Liver (tissue), 9 donors: ENCODE results near the gene GANC. TPM values are rescaled to one million over a fixed set of nuclear protein-coding genes. Genes with fewer than 3 reads are reported as not detected.

Experiments used
- DNase-seq: peaks from one replicate; pipeline ENCODE4 v3.0.0-alpha.2; 2017; ENCODE audit warnings: low spot score
- H3K27ac ChIP-seq, 2 donors: one replicate each; pipeline ENCODE4 v1.7.0; 2013; ENCODE audit warnings: inconsistent platforms in 2 of 2, low read length in 2 of 2, control low read depth in 1 of 2, low read depth in 1 of 2, mild to moderate bottlenecking in 1 of 2
- H3K27me3 ChIP-seq, 4 donors: one replicate each; pipeline versions ENCODE4 v1.6.1 to v1.7.0; 2013; ENCODE audit warnings: low read length in 3 of 4, inconsistent platforms in 1 of 4, mild to moderate bottlenecking in 1 of 4, moderate library complexity in 1 of 4; ENCODE audit not compliant: control insufficient read depth in 4 of 4, insufficient read depth in 4 of 4
- H3K36me3 ChIP-seq, 4 donors: one replicate each; pipeline versions ENCODE4 v1.6.1 to v1.7.0; 2013; ENCODE audit warnings: low read length in 3 of 4, mild to moderate bottlenecking in 3 of 4, low read depth in 1 of 4, moderate library complexity in 1 of 4; ENCODE audit not compliant: control insufficient read depth in 4 of 4, insufficient read depth in 3 of 4
- H3K4me1 ChIP-seq, 4 donors: one replicate each; pipeline versions ENCODE4 v1.6.1 to v1.7.0; 2013; ENCODE audit warnings: low read length in 3 of 4, mild to moderate bottlenecking in 3 of 4, moderate library complexity in 1 of 4; ENCODE audit not compliant: control insufficient read depth in 4 of 4, insufficient read depth in 4 of 4
- H3K4me3 ChIP-seq, 3 donors: one replicate each; pipeline versions ENCODE4 v1.6.1 to v1.7.0; 2013; ENCODE audit warnings: low read length in 3 of 3, control low read depth in 1 of 3, low read depth in 1 of 3, mild to moderate bottlenecking in 1 of 3
- H3K9ac ChIP-seq, 2 donors: one replicate each; pipeline ENCODE4 v1.7.0; 2013; ENCODE audit warnings: low read length in 2 of 2, mild to moderate bottlenecking in 2 of 2, moderate library complexity in 2 of 2, control low read depth in 1 of 2, low read depth in 1 of 2
- H3K9me3 ChIP-seq, 4 donors: one replicate each; pipeline versions ENCODE4 v1.6.1 to v1.7.0; 2013; ENCODE audit warnings: low read length in 3 of 4; ENCODE audit not compliant: control insufficient read depth in 4 of 4
- EGR1 ChIP-seq, 2 donors: IDR thresholded peaks; 2 replicates each; pipeline ENCODE4 v1.6.1; 2016 to 2018; ENCODE audit warnings: antibody characterized with exemption in 2 of 2, low read depth in 2 of 2
- FOXA1 ChIP-seq: IDR thresholded peaks from 2 replicates; pipeline ENCODE4 v1.6.1; 2016; ENCODE audit warnings: antibody characterized with exemption
- HNF4A ChIP-seq, 2 donors: conservative IDR thresholded peaks; 2 replicates each; pipeline ENCODE4 v1.6.1; 2016; ENCODE audit warnings: antibody characterized with exemption in 2 of 2, mild to moderate bottlenecking in 2 of 2
- HNF4G ChIP-seq: IDR thresholded peaks from 2 replicates; pipeline ENCODE4 v1.6.1; 2016; ENCODE audit warnings: antibody characterized with exemption
- JUND ChIP-seq, 2 donors: IDR thresholded peaks; 2 replicates each; pipeline ENCODE4 v1.6.1; 2016; ENCODE audit warnings: antibody characterized with exemption in 2 of 2
- RAD21 ChIP-seq, 2 donors: IDR thresholded peaks; 2 replicates each; pipeline ENCODE4 v1.6.1; 2016; ENCODE audit warnings: antibody characterized with exemption in 2 of 2, mild to moderate bottlenecking in 2 of 2
- RXRA ChIP-seq, 2 donors: IDR thresholded peaks; 2 replicates each; pipeline ENCODE4 v1.6.1; 2017 to 2018; ENCODE audit warnings: antibody characterized with exemption in 2 of 2, mild to moderate bottlenecking in 1 of 2
- YY1 ChIP-seq: IDR thresholded peaks from 2 replicates; pipeline ENCODE4 v1.6.1; 2016; ENCODE audit warnings: antibody characterized with exemption, mild to moderate bottlenecking
- WGBS: extraction: QIAGEN DNeasy Blood & Tissue Kit; methylation state at CpG from one replicate; pipeline ENCODE4 v1.1.7; 2013; 5-methylcytosine and 5-hydroxymethylcytosine counted together
- polyA plus RNA-seq, 2 donors: library from polyadenylated mRNA; stranded (reverse) in 1 of 2; unstranded in 1 of 2; fragments of 200-250 nt in 1 of 2; fragments of >200 nt in 1 of 2; fragmentation: Nextera tagmentation in 1 of 2; extraction: Ambion mirVana in 1 of 2; gene quantifications; one replicate each; pipeline versions ENCODE4 v1.2.1 to v1.2.3, GENCODE V29; 2013 to 2015
- total RNA-seq, 2 donors: library from RNA; depleted of rRNA; stranded (reverse); fragments of >200 nt; gene quantifications; one replicate each; pipeline ENCODE4 v1.2.3, GENCODE V29; 2014
- TF ChIP-seq, protein P1 (sequence below): IDR thresholded peaks from 2 replicates; pipeline ENCODE4 v1.6.1; 2016; ENCODE audit warnings: antibody characterized with exemption
- TF ChIP-seq, protein P2 (sequence below): IDR thresholded peaks from 2 replicates; pipeline ENCODE4 v1.6.1; 2016; ENCODE audit warnings: antibody characterized with exemption, mild to moderate bottlenecking
- TF ChIP-seq, protein P3 (sequence below): IDR thresholded peaks from 2 replicates; pipeline ENCODE4 v1.6.1; 2016; ENCODE audit warnings: antibody characterized with exemption
- donor health status: healthy.
- donor health status: healthy.
- donor health status: healthy.
- donor health status: healthy.
- donor health status: healthy.

Gene GANC
- total and polyA plus RNA-seq, 4 donors = 4.8 to 28.9 (median 10.9) TPM

DNA sequence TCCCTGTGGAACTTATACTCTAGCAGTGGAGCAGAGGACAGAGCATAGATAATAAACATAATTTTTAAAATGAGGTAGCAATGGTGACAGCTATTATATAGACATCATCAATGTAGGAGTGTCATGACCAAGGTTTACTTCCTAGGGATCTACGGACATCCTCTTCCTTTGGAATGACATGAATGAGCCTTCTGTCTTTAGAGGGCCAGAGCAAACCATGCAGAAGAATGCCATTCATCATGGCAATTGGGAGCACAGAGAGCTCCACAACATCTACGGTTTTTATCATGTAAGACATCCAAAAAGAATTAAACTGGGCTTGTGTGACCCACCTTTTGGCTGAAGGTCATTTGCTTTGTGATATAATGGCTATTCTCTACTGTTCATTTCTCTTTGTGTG is 56.2 kb downstream of the GANC start:
- Histone ChIP-seq H3K4me3 (no peak overlapping the region), H3K36me3 (peaks cover 1 to 47% (median 26%) of the 10 kb centered on the region in 4 donors), H3K9me3 (no peaks in the 10 kb centered on the region), H3K27me3 (no peaks in the 10 kb centered on the region), H3K4me1 (no peaks in the 10 kb centered on the region), H3K27ac (no peak overlapping the region), H3K9ac (no peak overlapping the region)
- DNase-seq = no peak
- TF ChIP-seq YY1 = no peak
- 92% methylated on average over 2 of the region's 2 CpGs for WGBS

DNA sequence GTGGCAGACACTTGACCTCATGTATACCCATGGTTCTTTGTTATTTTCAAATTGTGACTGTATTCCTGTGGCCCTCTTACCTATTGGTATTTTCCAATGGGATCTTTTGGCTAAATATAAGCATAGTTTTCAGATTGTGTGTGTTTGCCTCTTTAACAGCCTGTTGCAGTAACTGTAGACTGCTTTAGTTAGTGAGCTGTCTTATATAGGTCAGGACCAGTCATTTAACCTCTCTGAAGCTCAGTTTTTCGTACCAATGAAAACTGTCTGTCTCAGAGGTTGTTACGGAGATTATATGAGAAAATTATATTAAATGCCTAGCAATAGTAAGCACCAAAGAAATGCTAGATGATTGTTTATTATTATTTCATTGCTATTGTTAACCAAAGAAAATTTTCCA is 57.0 kb downstream of the GANC start:
- Histone ChIP-seq H3K9me3 (peaks cover 0 to 1% (median 0%) of the 10 kb centered on the region in 4 donors), H3K4me3 (no peak overlapping the region), H3K36me3 (peaks cover 1 to 45% (median 28%) of the 10 kb centered on the region in 4 donors), H3K27ac (no peak overlapping the region), H3K27me3 (no peaks in the 10 kb centered on the region), H3K9ac (no peak overlapping the region), H3K4me1 (no peaks in the 10 kb centered on the region)
- TF ChIP-seq, protein P1, sequence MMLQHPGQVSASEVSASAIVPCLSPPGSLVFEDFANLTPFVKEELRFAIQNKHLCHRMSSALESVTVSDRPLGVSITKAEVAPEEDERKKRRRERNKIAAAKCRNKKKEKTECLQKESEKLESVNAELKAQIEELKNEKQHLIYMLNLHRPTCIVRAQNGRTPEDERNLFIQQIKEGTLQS = no peak
- TF ChIP-seq RAD21 (IDR thresholded peaks at IDR 0.05) = no peak
- TF ChIP-seq YY1 = no peak
- TF ChIP-seq RXRA (IDR thresholded peaks at IDR 0.05) = no peak
- TF ChIP-seq EGR1 (IDR thresholded peaks at IDR 0.05; ENCODE audit: low read depth in 2 of 2) = no peak
- no peak for TF ChIP-seq JUND (IDR thresholded peaks at IDR 0.05)
- TF ChIP-seq FOXA1 = no peak
- no peak for TF ChIP-seq HNF4G
- no peak for TF ChIP-seq HNF4A (conservative IDR thresholded peaks at IDR 0.05)
- TF ChIP-seq, protein P2, sequence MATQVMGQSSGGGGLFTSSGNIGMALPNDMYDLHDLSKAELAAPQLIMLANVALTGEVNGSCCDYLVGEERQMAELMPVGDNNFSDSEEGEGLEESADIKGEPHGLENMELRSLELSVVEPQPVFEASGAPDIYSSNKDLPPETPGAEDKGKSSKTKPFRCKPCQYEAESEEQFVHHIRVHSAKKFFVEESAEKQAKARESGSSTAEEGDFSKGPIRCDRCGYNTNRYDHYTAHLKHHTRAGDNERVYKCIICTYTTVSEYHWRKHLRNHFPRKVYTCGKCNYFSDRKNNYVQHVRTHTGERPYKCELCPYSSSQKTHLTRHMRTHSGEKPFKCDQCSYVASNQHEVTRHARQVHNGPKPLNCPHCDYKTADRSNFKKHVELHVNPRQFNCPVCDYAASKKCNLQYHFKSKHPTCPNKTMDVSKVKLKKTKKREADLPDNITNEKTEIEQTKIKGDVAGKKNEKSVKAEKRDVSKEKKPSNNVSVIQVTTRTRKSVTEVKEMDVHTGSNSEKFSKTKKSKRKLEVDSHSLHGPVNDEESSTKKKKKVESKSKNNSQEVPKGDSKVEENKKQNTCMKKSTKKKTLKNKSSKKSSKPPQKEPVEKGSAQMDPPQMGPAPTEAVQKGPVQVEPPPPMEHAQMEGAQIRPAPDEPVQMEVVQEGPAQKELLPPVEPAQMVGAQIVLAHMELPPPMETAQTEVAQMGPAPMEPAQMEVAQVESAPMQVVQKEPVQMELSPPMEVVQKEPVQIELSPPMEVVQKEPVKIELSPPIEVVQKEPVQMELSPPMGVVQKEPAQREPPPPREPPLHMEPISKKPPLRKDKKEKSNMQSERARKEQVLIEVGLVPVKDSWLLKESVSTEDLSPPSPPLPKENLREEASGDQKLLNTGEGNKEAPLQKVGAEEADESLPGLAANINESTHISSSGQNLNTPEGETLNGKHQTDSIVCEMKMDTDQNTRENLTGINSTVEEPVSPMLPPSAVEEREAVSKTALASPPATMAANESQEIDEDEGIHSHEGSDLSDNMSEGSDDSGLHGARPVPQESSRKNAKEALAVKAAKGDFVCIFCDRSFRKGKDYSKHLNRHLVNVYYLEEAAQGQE = no peak
- TF ChIP-seq, protein P3, sequence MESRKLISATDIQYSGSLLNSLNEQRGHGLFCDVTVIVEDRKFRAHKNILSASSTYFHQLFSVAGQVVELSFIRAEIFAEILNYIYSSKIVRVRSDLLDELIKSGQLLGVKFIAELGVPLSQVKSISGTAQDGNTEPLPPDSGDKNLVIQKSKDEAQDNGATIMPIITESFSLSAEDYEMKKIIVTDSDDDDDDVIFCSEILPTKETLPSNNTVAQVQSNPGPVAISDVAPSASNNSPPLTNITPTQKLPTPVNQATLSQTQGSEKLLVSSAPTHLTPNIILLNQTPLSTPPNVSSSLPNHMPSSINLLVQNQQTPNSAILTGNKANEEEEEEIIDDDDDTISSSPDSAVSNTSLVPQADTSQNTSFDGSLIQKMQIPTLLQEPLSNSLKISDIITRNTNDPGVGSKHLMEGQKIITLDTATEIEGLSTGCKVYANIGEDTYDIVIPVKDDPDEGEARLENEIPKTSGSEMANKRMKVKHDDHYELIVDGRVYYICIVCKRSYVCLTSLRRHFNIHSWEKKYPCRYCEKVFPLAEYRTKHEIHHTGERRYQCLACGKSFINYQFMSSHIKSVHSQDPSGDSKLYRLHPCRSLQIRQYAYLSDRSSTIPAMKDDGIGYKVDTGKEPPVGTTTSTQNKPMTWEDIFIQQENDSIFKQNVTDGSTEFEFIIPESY = no peak
- 82% methylated on average over 2 of the region's 2 CpGs for WGBS
- no peak for DNase-seq

DNA sequence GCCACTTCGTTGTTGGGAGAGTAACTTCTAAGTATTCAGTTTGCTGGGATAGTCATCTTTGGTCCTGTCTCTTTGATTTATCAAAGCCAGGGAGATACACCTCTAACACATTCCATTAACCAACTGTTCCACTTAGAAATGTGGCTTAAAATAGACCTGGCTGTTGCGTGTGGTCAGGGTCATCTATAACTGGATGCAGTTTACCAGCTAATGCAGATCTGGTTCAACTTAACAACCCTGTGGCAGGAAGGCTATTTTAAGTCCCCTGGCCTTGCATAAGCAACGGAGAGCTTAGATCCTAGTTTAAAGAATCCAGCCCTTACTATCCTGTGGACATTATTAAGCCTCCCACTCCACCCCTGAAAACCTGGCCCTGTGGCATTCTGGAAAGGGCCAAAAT is 58.2 kb downstream of the GANC start:
- peaks cover 0 to 41% (median 24%) of the 10 kb centered on the region in 4 donors for H3K36me3 ChIP-seq
- TF ChIP-seq FOXA1 = no peak
- peaks cover 0 to 2% (median 0%) of the 10 kb centered on the region in 4 donors for H3K9me3 ChIP-seq
- DNase-seq = no peak
- no peaks in the 10 kb centered on the region for H3K27me3 ChIP-seq
- H3K4me1 ChIP-seq = no peaks in the 10 kb centered on the region
- WGBS = 92% methylated on average over 3 of the region's 3 CpGs
- H3K27ac ChIP-seq = no peak overlapping the region
- no peak overlapping the region for H3K4me3 ChIP-seq
- no peak overlapping the region for H3K9ac ChIP-seq
